NCI-H526 (cell line): ENCODE measurements around the gene AEN.
"Not testable (repeated sequence)": the region's sequence is repeated elsewhere in the genome, so short reads cannot be mapped to it uniquely, and the experiment has no call there.

Experiments
- DNase-seq, 2 experiments: peaks; one replicate each; lab custom pipeline; 2025; lab: John Stamatoyannopoulos, UW

Gene AEN

DNA sequence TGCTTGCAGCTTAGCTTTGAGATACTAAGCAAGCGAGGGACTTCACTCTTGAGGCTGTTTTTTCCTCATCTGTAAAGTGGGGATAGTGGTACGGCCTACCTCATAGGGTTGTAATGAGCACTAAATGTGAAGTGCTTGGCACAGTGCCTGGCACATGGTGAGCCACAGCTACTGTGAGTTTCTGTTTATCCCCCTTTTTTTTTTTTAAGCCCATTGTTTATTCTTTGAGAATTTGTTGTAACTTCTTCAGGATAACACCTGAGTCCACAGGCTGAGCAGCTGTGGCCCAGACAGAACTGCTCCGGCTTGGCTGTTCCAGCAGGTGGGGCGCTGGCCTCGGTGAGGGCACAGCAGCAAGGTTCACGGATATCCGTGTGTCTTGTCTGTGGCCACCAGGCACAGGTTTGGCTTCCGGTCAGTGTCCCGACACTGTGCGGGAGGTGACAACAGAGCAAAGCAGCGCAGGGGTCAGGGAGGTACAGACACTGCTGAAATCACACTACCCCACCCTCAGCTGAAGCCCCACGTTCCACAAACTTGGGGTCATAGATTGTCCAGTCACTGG is 10.4 kb downstream of the AEN start:
- DNase-seq = no peak

GRCh38 chr15:88632797-88633196 is 11.7 kb downstream of the AEN start:
- not testable (repeated sequence) for DNase-seq

GRCh38 chr15:88634449-88634848 is 13.3 kb downstream of the AEN start:
- DNase-seq = no peak

GRCh38 chr15:88635318-88635717 is 14.2 kb downstream of the AEN start:
- no peak for DNase-seq

DNA sequence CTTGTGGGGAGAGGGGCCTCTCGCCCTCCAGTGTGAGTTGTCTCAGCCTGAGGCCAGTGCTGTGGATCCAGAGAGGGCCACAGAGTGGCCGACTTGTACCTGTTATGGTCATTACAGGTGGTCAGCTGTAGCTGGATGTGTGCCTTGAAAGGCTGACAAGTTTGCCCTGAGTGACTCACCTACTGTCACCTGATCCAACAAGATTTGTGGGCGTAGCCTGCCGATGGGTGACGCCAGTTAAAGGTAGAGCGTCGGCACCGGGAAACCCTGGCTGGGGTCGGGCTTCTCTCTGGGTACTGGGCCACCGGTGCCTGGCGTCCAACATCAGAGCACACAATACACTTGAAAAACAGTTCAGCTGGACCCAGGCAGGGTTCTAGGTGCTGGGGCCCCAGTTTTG is 14.9 kb downstream of the AEN start:
- DNase-seq = no peak

GRCh38 chr15:88636654-88637053 is 15.5 kb downstream of the AEN start:
- DNase-seq = no peak

GRCh38 chr15:88637436-88637835 is 16.3 kb downstream of the AEN start:
- no peak for DNase-seq

GRCh38 chr15:88637841-88638625 is 16.9 kb downstream of the AEN start:
- no peak for DNase-seq

DNA sequence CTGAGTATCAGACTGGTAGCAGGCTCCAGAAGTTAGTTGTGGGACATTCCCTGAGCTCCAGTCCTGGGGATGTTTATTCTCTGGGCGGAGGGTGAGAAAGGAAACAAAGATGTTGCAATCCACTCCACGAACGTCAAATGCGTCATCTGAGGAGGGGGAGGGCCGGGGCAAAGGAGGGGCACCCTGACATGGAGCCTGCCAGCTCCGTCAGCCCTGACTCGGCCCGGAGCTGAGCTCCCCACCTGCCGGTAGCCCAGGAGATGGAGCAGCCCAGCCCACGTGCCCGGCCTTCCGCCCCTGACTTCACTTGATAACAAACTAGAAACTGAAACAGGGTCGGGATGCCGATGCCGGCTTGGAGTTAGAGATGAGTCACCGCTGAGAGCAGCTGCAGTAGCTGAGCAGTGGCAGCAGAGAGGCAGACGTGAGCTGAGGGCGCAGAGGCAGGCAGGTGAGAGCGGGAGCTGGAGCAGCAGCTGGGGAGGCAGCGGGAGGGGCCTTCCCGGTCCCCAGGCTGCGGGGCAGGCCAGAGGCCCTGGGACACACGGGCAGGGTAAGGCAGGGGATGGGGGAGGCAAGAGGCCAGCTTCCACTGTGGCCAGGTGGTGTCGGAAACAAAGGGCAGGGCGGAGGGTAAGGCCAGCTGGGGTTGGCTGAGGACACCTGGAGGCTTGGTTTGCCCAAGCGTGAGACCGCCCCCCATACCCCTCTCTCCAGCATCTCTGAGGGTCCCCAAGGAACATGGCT is 17.7 kb downstream of the AEN start, which contains the start of gene ISG20:
Gene ISG20 (plus strand): TSS at position 391 of the 747 bp plus-strand sequence. CDS start 351 bp downstream, at position 742.
- DNase-seq = peak; percentile 28 to 81

GRCh38 chr15:88641959-88642452 is 20.9 kb downstream of the AEN start:
- no peak for DNase-seq

- not testable (repeated sequence) for DNase-seq
These were observed 21.4 kb downstream of the AEN start for GRCh38 chr15:88642514-88642913.

- no peak for DNase-seq
These were observed 23.6 kb downstream of the AEN start for GRCh38 chr15:88644741-88645140.

- peak; percentile 79 to 83 for DNase-seq
These were observed 24.3 kb downstream of the AEN start for GRCh38 chr15:88645171-88646087.

- no peak for DNase-seq
These were observed 24.9 kb downstream of the AEN start for GRCh38 chr15:88646088-88646405.

DNA sequence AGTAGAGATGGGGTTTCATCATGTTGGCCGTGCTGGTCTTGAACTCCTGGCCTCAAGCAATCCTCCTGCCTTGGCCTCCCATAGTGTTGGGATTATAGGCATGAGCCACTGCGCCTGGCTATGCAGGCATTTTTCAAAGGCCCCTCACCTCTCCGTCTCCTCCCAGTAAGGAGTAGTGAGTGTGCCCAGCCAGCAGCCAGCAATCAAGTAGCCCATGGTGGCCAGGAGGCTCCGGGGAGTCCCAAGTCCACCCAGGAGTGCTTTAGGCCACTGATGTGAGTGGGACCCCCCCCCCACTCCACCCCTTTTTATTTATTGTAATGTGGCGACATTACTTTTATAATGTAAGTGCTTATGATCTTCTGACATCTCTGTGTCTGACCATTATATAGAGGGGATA is 25.8 kb downstream of the AEN start:
- no peak for DNase-seq

GRCh38 chr15:88647351-88648105 is 26.4 kb downstream of the AEN start:
- no peak for DNase-seq

DNA sequence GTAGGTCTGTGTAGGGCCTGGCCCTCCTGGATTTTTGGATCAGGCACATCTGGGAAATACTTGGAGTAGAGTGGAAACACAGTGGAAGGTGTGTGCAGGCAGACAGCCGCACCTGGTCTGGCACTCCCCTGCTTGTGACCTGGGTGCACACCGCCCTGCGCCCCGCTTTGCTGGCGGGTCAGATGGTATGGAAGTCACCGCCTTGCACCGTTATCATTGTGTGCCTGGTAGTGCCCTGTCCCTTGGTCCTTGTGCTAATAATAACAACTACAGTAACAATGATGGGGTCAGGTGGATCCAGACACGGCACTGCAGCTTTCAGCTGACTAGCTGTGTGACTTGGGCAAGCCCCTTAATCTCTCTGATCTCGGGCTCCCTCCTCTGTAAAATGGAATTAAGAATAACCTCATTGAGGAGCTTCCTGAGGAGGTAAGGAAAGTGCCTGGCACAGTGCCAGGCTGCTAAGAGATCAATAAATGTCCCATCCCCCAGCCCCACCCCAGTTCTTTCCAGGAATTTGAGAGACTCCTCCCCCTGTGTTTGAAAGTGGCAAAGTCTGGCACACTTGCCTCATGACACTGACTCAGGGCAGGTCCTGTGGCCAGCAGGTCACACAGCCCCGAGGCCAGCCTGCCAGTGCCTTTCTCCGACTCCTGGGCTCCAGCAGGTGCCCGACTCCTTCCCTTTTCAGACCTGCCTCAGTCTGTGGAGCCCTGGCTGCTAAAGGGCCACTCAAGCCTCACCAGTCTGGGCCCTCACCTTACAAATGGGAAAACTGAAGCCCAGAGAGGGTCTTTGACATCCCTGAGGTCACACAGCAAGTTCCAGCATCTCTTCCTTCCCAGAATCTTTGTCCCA is 27.4 kb downstream of the AEN start:
- DNase-seq = no peak

DNA sequence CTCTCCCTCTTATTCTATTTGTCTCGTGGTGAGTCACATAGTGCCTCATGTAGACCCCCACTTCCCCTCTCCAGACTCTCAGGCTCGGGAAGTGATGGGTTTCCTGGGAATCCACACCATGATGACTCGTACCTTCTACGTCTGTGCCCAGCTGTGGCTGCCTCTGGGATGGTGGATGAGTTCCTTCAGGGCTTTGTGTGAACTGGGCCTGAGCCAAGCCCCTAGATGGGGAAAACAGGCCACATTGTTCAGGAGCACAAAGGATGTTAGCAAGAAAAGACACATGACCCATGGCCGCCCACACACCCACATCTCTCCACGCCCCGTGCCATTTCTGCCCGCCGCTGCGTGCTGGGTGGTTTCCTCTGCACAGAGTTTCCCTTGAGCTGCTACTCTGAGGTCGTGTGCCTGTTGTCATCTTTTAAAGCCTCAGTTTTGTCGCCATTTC is 28.2 kb downstream of the AEN start:
- no peak for DNase-seq

GRCh38 chr15:88649753-88650551 is 28.8 kb downstream of the AEN start:
- no peak for DNase-seq
